Fibroblast of lung (primary cell): Measurements from ENCODE around the gene ADGRD1. TPM values are rescaled to one million over a fixed set of nuclear protein-coding genes. Genes with fewer than 3 reads are reported as not detected.

Experiments used
- DNase-seq, 2 donors: peaks; one replicate each; pipeline versions ENCODE4 v3.0.0 to v3.0.0-alpha.2; 2010; ENCODE audit warnings: low read depth in 2 of 2
- H2AFZ ChIP-seq: 2 replicates; pipeline ENCODE4 v1.5.1; 2012; ENCODE audit warnings: low read length, control low read depth, inconsistent platforms
- H3K27ac ChIP-seq: 2 replicates; pipeline ENCODE4 v1.5.1; 2011; ENCODE audit warnings: low read length, control low read depth; ENCODE audit not compliant: insufficient read depth
- H3K27me3 ChIP-seq: 2 replicates; pipeline ENCODE4 v1.5.1; 2011; ENCODE audit warnings: mild to moderate bottlenecking, low read length; ENCODE audit not compliant: control insufficient read depth, insufficient read depth
- H3K36me3 ChIP-seq: 2 replicates; pipeline ENCODE4 v1.5.1; 2011; ENCODE audit warnings: low read length; ENCODE audit not compliant: control insufficient read depth, insufficient read depth
- H3K4me1 ChIP-seq: 2 replicates; pipeline ENCODE4 v1.5.1; 2011; ENCODE audit warnings: low read length; ENCODE audit not compliant: control insufficient read depth, insufficient read depth; ENCODE audit errors: extremely low read depth
- H3K4me2 ChIP-seq: 2 replicates; pipeline ENCODE4 v1.5.1; 2011; ENCODE audit warnings: low read length, control low read depth; ENCODE audit not compliant: insufficient read depth; ENCODE audit errors: extremely low read depth
- H3K4me3 ChIP-seq, 4 experiments: fragments of 200-600 bp in 1 of 4; sonication (generic) in 1 of 4; replicated peaks in 1 of 4; 2 replicates each; pipeline ENCODE4 v1.5.1; 2011 to 2016; ENCODE audit warnings: low read length in 4 of 4, low read depth in 3 of 4, mild to moderate bottlenecking in 3 of 4, control low read depth in 2 of 4, inconsistent platforms in 1 of 4, mixed read lengths in 1 of 4; ENCODE audit not compliant: insufficient read depth in 1 of 4; ENCODE audit errors: control extremely low read depth in 1 of 4
- H3K79me2 ChIP-seq: 2 replicates; pipeline ENCODE4 v1.5.1; 2012; ENCODE audit warnings: mild to moderate bottlenecking, low read length, inconsistent platforms; ENCODE audit not compliant: control insufficient read depth, insufficient read depth
- H3K9ac ChIP-seq: 2 replicates; pipeline ENCODE4 v1.5.1; 2011; ENCODE audit warnings: mild to moderate bottlenecking, low read length, control low read depth; ENCODE audit not compliant: insufficient read depth
- H3K9me3 ChIP-seq: 2 replicates; pipeline ENCODE4 v1.5.1; 2012; ENCODE audit warnings: low read depth, low read length; ENCODE audit not compliant: control insufficient read depth, insufficient read depth
- H4K20me1 ChIP-seq: 2 replicates; pipeline ENCODE4 v1.5.1; 2011; ENCODE audit warnings: low read length; ENCODE audit not compliant: control insufficient read depth, insufficient read depth; ENCODE audit errors: extremely low read depth
- CTCF ChIP-seq, 2 donors: IDR thresholded peaks in 1 of 2; conservative IDR thresholded peaks in 1 of 2; 1 replicate in 1 of 2; 2 replicates in 1 of 2; pipeline ENCODE4 v1.5.1; 2011 to 2012; ENCODE audit warnings: low read length in 2 of 2, control low read depth in 1 of 2, inconsistent platforms in 1 of 2, low read depth in 1 of 2, mild to moderate bottlenecking in 1 of 2
- EZH2 ChIP-seq: IDR thresholded peaks from 2 replicates; pipeline ENCODE4 v1.5.1; 2012; ENCODE audit warnings: low read length, control low read depth, mild to moderate bottlenecking; ENCODE audit errors: missing control alignments
- polyA plus RNA-seq, 2 donors: library from polyadenylated mRNA; depleted of rRNA in 1 of 2; stranded (reverse) in 1 of 2; unstranded in 1 of 2; fragments of >200 nt; gene quantifications; 2 replicates each; pipeline ENCODE4 v1.2.1, GENCODE V29; 2011 to 2012; ENCODE audit warnings: missing spikeins in 1 of 2
- total RNA-seq: library from RNA; depleted of rRNA; stranded (reverse); fragments of >200 nt; gene quantifications from 2 replicates; pipeline ENCODE4 v1.2.1, GENCODE V29; 2014

The ADGRD1 gene
- total and polyA plus RNA-seq, 2 donors (not counting 1 experiment from before 2014, with no cell fraction given), result 7.3 to 11.6 TPM

GRCh38 chr12:131065279-131065678 is 111.6 kb downstream of the ADGRD1 start:
- DNase-seq, result no peak
- no peaks in the 10 kb centered on the region for H3K27me3 ChIP-seq
- no peak for TF ChIP-seq CTCF (conservative IDR thresholded peaks at IDR 0.05 in 1 of 2, IDR thresholded peaks at IDR 0.05 in 1 of 2; ENCODE audit: low read depth in 1 of 2, low read length in 2 of 2)
- no peak for TF ChIP-seq EZH2
- no peak overlapping the region for H2AFZ ChIP-seq
- no peaks in the 10 kb centered on the region for H3K9me3 ChIP-seq
- no peak overlapping the region for H3K27ac ChIP-seq
- H3K36me3 ChIP-seq, result no peaks in the 10 kb centered on the region
- no peak overlapping the region for H3K4me3 ChIP-seq
- no peak overlapping the region for H3K9ac ChIP-seq
- no peak overlapping the region for H3K4me2 ChIP-seq
- H3K4me1 ChIP-seq, result no peaks in the 10 kb centered on the region
- no peaks in the 10 kb centered on the region for H3K79me2 ChIP-seq
- H4K20me1 ChIP-seq, result no peaks in the 10 kb centered on the region

- no peaks in the 10 kb centered on the region for H3K36me3 ChIP-seq
- no peak for DNase-seq
- H3K4me3 ChIP-seq, result no peak overlapping the region
- H3K4me2 ChIP-seq, result no peak overlapping the region
- H3K9me3 ChIP-seq, result no peaks in the 10 kb centered on the region
- no peaks in the 10 kb centered on the region for H3K4me1 ChIP-seq
- H3K27ac ChIP-seq, result no peak overlapping the region
- no peak overlapping the region for H2AFZ ChIP-seq
- H3K27me3 ChIP-seq, result no peaks in the 10 kb centered on the region
- TF ChIP-seq CTCF (conservative IDR thresholded peaks at IDR 0.05 in 1 of 2, IDR thresholded peaks at IDR 0.05 in 1 of 2; ENCODE audit: low read depth in 1 of 2, low read length in 2 of 2) (no peak), EZH2 (no peak)
- no peak overlapping the region for H3K9ac ChIP-seq
- H4K20me1 ChIP-seq, result no peaks in the 10 kb centered on the region
- no peaks in the 10 kb centered on the region for H3K79me2 ChIP-seq
Observed at GRCh38 chr12:131065801-131066200, 112.1 kb downstream of the ADGRD1 start.

DNA sequence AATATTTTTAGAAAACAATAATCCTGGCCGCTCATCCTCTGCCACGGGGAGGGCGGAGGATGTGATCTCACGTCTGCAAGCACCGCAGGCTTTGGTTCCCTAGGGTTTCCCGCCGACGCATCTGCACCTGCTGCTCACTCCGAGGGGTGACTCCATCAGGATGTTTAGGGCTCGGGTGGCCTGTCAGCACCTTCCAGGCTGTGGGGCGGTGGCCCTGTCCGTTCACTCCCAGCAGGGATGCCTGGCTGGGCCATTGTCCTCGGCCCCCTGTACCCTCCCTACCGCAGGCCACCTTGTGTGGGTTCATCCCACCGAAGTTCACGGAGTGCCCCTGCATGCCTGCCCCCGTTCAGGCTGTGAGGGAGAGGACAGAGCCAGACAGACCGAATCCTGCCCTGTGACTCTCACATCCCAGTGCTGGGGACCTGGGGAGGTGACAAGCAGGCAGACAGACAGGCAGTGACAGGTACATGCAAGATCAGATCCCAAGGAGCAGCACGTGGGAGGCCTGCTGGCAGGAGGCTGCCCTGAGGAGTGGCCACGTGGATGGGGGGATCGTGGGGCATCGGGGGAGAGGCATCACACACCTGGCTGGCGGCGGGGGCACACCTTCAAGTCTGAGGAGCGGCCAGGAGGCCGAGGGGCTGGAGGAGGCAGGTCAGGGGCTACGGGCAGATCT is 112.6 kb downstream of the ADGRD1 start:
- Histone ChIP-seq H3K4me1 (no peaks in the 10 kb centered on the region), H3K9me3 (no peaks in the 10 kb centered on the region), H3K79me2 (no peaks in the 10 kb centered on the region), H3K27ac (no peak overlapping the region), H3K27me3 (no peaks in the 10 kb centered on the region), H3K9ac (no peak overlapping the region), H4K20me1 (no peaks in the 10 kb centered on the region), H3K4me2 (no peak overlapping the region), H3K4me3 (no peak overlapping the region), H3K36me3 (no peaks in the 10 kb centered on the region), H2AFZ (no peak overlapping the region)
- TF ChIP-seq EZH2, result no peak
- no peak for TF ChIP-seq CTCF (conservative IDR thresholded peaks at IDR 0.05 in 1 of 2, IDR thresholded peaks at IDR 0.05 in 1 of 2; ENCODE audit: low read depth in 1 of 2, low read length in 2 of 2)
- no peak for DNase-seq
